Measurements from ENCODE around the gene RUSF1.
"Not testable (repeated sequence)": the region's sequence is repeated elsewhere in the genome, so short reads cannot be mapped to it uniquely, and the experiment has no call there.

Gene RUSF1

DNA sequence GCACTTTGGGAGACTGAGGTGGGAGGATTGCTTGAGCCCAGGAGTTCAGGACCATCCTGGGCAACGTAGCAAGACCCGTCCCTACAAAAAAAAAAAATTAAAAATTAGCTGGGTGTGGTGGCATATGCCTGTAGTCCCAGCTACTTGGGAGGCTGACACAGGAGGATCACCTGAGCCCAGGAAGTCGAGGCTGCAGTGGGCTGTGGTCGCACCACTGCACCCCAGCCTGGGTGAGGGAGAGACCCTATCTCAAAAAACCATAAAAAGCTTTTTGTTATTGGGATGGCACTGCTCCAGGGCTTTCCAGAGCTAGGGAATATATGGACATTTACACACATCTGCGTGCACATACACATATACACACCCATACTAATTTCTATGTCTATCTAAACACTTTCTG, 57.0 kb downstream of the RUSF1 start:
- DNase-seq (ENCODE audit: low spot score): no peak
- TF ChIP-seq, protein P1, sequence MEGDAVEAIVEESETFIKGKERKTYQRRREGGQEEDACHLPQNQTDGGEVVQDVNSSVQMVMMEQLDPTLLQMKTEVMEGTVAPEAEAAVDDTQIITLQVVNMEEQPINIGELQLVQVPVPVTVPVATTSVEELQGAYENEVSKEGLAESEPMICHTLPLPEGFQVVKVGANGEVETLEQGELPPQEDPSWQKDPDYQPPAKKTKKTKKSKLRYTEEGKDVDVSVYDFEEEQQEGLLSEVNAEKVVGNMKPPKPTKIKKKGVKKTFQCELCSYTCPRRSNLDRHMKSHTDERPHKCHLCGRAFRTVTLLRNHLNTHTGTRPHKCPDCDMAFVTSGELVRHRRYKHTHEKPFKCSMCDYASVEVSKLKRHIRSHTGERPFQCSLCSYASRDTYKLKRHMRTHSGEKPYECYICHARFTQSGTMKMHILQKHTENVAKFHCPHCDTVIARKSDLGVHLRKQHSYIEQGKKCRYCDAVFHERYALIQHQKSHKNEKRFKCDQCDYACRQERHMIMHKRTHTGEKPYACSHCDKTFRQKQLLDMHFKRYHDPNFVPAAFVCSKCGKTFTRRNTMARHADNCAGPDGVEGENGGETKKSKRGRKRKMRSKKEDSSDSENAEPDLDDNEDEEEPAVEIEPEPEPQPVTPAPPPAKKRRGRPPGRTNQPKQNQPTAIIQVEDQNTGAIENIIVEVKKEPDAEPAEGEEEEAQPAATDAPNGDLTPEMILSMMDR (IDR thresholded peaks at IDR 0.05; ENCODE audit: extremely low read depth, missing control alignments): no peak

DNA sequence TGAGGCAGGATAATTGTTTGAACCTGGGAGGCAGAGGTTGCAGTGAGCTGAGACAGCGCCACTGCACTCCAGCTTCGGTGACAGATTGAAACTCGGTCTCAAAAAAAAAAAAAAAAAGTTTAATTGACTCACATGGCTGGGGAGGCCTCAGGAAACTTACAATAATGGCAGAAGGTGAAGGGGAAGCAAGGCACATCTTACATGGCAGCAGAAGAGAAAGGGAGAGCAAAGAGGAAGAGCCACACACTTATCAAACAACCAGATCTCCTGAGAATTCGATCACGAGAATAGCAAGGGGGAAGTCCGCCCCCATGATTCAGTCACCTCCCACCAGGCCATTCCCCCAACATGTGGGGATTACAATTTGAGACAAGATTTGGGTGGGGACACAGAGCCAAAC, 62.3 kb downstream of the RUSF1 start:
- not testable (repeated sequence) for DNase-seq (ENCODE audit: low spot score)

DNA sequence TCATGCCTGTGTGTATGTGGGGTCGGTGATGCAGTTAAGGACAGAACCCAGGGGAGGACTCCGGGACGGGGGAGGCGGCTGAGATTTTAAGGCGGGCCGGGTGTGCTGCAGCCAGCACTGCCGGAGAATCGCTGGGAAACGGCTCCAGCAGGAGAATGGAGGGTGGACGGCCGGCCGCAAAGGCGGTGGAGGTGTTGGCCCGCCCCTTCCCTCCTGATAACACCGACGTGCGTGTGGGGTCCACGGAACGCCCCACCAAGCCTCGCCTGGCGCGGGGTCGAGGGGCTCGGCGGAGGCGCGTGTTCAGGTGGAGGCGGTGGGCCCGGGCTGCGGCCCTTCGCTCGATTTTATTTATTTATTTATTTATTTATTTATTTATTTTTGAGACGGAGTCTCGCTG, 66.2 kb downstream of the RUSF1 start:
- TF ChIP-seq, protein P1 (IDR thresholded peaks at IDR 0.05; ENCODE audit: extremely low read depth, missing control alignments): no peak
- no peak for DNase-seq (ENCODE audit: low spot score)

DNA sequence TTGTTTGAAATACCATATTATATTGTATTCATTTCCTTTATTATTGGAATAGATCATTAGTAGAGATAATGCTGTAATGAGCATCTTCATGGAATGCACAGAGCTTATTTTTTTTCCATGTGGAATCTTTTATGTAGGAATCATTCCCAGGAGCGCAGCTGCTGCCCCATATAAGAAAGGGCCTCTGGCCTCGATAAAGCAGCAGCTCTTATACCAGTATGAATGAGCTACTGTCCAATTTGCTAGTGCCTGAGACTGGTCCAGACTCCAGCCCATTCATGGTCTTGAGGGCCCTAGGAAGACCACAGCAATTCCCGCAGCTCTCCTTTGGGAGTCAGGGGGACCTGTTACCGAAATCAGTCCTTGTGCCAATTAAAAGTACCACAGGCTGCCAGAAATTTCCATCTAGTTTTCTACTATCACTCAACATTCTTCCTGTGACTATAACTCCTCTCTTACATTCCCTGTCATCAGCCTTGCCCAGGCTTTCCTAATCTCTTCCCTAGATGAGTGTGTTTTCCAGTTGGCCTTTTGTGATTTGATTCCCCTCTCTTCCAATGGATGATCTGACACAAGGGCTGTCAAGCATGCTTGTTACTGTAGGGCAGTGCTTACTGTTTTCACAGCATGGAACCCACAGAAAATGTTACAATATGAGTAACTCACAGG, 67.5 kb downstream of the RUSF1 start:
- TF ChIP-seq, protein P1 (IDR thresholded peaks at IDR 0.05; ENCODE audit: extremely low read depth, missing control alignments): no peak
- DNase-seq (ENCODE audit: low spot score): no peak

DNA sequence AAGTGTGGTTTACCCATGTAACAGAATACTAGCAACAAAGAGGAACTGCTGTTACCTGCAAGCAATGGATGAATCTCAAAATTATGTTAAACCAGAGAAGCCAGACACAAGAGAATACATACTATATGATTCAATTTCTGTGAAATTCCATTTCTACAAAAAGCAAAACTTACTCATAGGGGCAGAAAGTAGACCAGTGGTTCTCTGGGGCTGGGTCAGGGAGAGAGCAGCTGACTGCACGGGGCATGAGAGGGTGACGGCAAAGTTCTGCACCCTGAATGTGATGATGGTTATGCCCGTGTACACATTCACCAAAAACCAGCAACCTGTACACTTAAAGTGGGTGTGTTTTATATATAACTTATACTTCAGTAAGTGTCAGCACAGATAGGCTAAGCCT, 68.7 kb downstream of the RUSF1 start:
- no peak for DNase-seq (ENCODE audit: low spot score)
- TF ChIP-seq, protein P1 (IDR thresholded peaks at IDR 0.05; ENCODE audit: extremely low read depth, missing control alignments): no peak
